Subcutaneous abdominal adipose tissue (tissue), 5 donors: Measurements from ENCODE around the gene CNTN5.

Experiments used
- H3K27ac ChIP-seq: one replicate; pipeline ENCODE4 v1.7.0; 2013; ENCODE audit warnings: low read depth, mild to moderate bottlenecking, inconsistent platforms, low read length, moderate library complexity
- H3K27me3 ChIP-seq, 5 donors: one replicate each; pipeline ENCODE4 v1.7.0; 2013; ENCODE audit warnings: low read length in 5 of 5, inconsistent platforms in 1 of 5; ENCODE audit not compliant: control insufficient read depth in 5 of 5, insufficient read depth in 4 of 5
- H3K36me3 ChIP-seq, 5 donors: one replicate each; pipeline ENCODE4 v1.7.0; 2013; ENCODE audit warnings: low read length in 5 of 5; ENCODE audit not compliant: control insufficient read depth in 5 of 5, insufficient read depth in 5 of 5
- H3K4me1 ChIP-seq, 5 donors: one replicate each; pipeline ENCODE4 v1.7.0; 2013; ENCODE audit warnings: low read length in 5 of 5, mild to moderate bottlenecking in 3 of 5, moderate library complexity in 1 of 5; ENCODE audit not compliant: control insufficient read depth in 5 of 5, insufficient read depth in 5 of 5
- H3K4me3 ChIP-seq, 5 donors: one replicate each; pipeline ENCODE4 v1.7.0; 2013; ENCODE audit warnings: low read length in 5 of 5, low read depth in 1 of 5
- H3K9ac ChIP-seq, 5 donors: one replicate each; pipeline ENCODE4 v1.7.0; 2013; ENCODE audit warnings: low read length in 5 of 5, mild to moderate bottlenecking in 4 of 5, moderate library complexity in 3 of 5
- H3K9me3 ChIP-seq, 5 donors: one replicate each; pipeline ENCODE4 v1.7.0; 2013; ENCODE audit warnings: low read length in 5 of 5; ENCODE audit not compliant: control insufficient read depth in 5 of 5
- donor health status: healthy.
- donor health status: healthy.
- donor health status: healthy.
- donor health status: healthy.
- donor health status: healthy.

The CNTN5 gene

DNA sequence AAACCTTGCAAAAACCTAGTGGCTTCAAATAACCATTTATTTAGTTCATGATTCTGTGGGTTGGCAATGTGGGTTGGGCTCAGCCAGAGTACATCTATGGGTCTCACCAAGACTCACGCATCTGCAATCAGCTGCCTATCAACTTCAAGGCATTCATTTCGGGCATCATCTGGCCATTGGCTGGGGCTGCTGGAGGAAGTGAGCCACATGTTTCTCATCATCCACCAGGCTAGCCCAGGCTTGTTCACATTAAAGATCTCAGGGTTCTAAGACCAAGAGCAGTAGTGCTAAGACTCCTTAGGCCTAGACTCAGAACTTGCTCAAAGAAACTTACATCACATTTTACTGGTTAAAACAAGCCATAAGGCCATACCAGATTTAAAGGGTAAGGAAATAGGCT lies 1187.5 kb downstream of the CNTN5 start:
- Histone ChIP-seq H3K4me1 (peaks cover 0 to 12% (median 0%) of the 10 kb centered on the region in 5 donors), H3K27me3 (no peaks in the 10 kb centered on the region), H3K9me3 (no peaks in the 10 kb centered on the region), H3K27ac (no peak overlapping the region), H3K9ac (no peak overlapping the region), H3K36me3 (no peaks in the 10 kb centered on the region), H3K4me3 (no peak overlapping the region)

DNA sequence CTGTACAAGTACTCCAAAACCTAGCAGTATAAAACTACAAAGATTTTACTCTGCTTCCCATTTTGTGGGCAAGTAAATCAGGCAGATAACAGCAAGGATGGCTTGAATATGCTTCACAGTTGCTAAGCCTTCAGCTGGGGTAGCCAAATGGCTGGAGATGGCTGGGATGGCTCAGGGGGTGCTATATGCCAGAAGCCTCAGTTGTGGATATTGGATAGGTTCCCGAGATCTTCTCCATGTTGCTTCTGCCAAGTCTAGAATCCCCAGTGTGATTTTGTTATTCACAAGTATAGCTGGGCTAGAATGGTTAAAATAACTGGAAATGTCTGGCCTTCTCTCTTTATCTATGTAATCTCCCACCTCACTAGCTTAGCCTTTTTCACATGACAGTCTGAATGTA lies 1194.0 kb downstream of the CNTN5 start:
- H3K4me1 ChIP-seq, result peaks cover 0 to 12% (median 0%) of the 10 kb centered on the region in 5 donors
- H3K36me3 ChIP-seq, result no peaks in the 10 kb centered on the region
- no peak overlapping the region for H3K4me3 ChIP-seq
- H3K9me3 ChIP-seq, result no peaks in the 10 kb centered on the region
- H3K27me3 ChIP-seq, result no peaks in the 10 kb centered on the region
- H3K9ac ChIP-seq, result no peak overlapping the region
- H3K27ac ChIP-seq, result no peak overlapping the region

DNA sequence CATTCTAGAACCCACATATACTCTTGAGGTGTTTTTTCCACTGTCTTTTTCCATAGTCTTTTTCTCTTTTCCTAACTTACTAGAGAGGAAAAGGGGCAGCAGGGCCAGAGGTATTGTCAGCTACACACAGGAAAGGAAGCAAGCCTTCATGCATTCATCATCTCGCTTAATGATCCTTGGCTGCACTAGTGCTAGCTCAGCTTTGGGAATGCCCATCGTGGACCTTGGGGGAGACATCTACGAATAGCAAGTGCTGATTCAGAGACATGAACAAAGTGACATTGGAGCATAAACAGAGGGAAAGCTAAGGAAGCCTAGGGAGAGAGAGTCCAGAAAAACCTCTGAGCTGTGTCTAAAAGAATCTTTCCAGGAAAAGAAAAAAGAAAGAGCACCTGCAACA lies 1200.1 kb downstream of the CNTN5 start:
- Histone ChIP-seq H3K9me3 (peaks cover 0 to 2% (median 0%) of the 10 kb centered on the region in 5 donors), H3K4me1 (no peaks in the 10 kb centered on the region), H3K9ac (no peak overlapping the region), H3K27me3 (no peaks in the 10 kb centered on the region), H3K36me3 (no peaks in the 10 kb centered on the region), H3K27ac (no peak overlapping the region), H3K4me3 (no peak overlapping the region)

DNA sequence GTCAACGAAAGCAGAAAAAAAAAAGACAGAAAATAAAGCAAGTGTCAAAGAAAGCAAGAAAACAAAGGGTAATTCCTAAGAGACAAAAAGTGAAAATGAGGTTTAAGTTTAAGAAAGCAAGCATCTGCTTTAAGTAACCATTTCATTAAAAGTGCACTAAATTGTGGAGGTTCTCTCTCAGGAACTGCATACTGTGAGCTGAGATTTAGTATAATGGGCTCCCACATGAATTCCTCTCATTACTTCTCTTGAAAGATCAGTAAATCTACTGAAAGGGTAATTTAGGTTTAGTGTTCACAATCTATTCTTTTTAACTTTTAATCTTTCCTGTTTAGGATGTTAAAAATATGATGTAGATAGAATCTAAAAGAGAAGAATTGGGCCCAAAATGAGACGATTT lies 1201.0 kb downstream of the CNTN5 start:
- Histone ChIP-seq H3K4me1 (no peaks in the 10 kb centered on the region), H3K27ac (no peak overlapping the region), H3K27me3 (no peaks in the 10 kb centered on the region)

DNA sequence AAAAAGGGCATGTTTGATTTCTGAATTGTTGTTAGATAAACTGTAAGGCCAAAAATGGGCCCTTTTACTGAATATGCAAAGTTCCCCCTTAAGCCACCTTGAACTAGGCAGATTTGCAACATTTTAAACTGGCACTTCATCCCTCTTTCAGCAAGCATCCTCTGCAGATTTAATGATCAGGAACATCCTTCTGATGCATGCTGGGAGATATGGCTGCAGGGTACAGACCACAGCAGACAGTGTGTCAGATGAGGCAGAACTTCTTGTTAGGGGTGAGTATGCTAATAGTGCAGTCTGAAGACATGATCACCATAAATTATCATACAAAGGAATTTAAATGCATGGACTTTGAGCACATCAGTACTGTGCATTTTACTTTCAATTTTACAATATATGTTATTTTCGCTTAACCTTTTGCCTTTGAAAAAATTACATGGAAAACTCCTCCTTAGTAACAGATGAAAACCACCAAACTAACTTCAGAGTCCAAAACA lies 1203.8 kb downstream of the CNTN5 start:
- H3K9ac ChIP-seq, result no peak overlapping the region
- no peaks in the 10 kb centered on the region for H3K27me3 ChIP-seq
- H3K4me1 ChIP-seq, result no peaks in the 10 kb centered on the region
- H3K27ac ChIP-seq, result no peak overlapping the region
- no peak overlapping the region for H3K4me3 ChIP-seq
- H3K36me3 ChIP-seq, result no peaks in the 10 kb centered on the region
- H3K9me3 ChIP-seq, result peaks cover 0 to 2% (median 0%) of the 10 kb centered on the region in 5 donors

More for the DNA sequence above, 1201.0 kb downstream of the CNTN5 start:
- H3K36me3 ChIP-seq, result no peaks in the 10 kb centered on the region
- no peak overlapping the region for H3K4me3 ChIP-seq
- no peak overlapping the region for H3K9ac ChIP-seq
- H3K9me3 ChIP-seq, result peaks cover 0 to 2% (median 0%) of the 10 kb centered on the region in 5 donors

DNA sequence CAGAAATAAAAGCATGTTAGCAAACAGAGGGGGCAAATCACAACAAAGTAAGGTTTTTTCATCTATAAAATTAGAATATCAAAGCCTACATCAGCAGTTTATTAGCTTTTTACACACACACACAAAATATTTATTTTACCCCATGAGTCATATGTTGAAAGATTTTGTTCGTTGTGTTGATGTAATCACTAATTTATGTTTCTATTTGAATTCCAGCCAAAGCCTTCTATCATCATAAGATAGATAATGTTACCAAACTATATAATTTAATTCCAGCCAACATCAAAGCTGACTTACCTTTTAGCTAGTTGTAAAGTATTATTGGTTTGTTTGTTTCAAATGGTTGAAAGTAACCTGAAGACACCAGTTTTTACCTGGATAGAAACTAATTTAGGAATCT lies 1208.3 kb downstream of the CNTN5 start:
- Histone ChIP-seq H3K36me3 (no peaks in the 10 kb centered on the region), H3K27me3 (no peaks in the 10 kb centered on the region)

DNA sequence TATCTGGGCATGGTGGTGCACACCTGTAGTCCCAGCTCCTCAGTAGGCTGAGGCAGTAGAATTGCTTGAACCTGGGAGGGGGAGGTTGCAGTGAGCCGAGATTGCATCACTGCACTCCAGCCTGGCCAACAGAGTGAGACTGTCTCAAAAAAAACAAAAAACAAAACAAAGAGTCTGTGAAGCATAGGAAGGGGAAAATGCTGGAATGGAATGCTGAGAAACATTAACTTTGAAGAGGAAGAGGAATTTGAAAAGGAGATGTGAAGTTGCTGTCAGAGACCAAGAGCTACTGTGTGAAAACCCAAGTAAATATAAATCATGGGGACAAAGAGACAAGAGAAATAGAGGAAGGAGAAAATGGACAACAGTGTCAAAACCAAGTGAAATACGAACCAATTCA lies 1211.3 kb downstream of the CNTN5 start:
- Histone ChIP-seq H3K27ac (no peak overlapping the region), H3K9me3 (peaks cover 0 to 3% (median 0%) of the 10 kb centered on the region in 5 donors), H3K9ac (no peak overlapping the region), H3K4me1 (no peaks in the 10 kb centered on the region), H3K4me3 (no peak overlapping the region), H3K36me3 (no peaks in the 10 kb centered on the region), H3K27me3 (no peaks in the 10 kb centered on the region)

More for the DNA sequence above, 1208.3 kb downstream of the CNTN5 start:
- Histone ChIP-seq H3K4me1 (no peaks in the 10 kb centered on the region), H3K27ac (no peak overlapping the region), H3K9ac (no peak overlapping the region), H3K4me3 (no peak overlapping the region), H3K9me3 (peaks cover 0 to 3% (median 0%) of the 10 kb centered on the region in 5 donors)

DNA sequence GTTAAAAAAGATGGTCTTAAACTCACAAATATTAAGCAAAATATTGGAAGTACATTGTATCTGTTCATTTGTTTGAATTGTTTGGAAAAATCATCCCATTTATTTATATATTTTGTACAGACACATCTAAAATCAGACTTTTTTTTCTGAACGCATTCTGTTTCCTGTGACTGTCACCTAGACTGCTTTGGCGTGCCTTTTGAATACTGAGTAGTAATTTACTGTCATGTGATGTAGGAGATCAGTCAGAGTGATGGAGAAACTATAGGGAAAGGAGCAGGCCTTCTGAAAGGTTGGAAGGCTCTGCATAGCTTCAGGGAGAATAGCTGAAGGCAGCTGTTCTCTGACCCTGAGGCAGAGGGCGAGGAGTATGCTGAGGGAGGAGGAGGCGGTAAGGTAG lies 1214.3 kb downstream of the CNTN5 start:
- no peak overlapping the region for H3K4me3 ChIP-seq
- no peaks in the 10 kb centered on the region for H3K4me1 ChIP-seq
- no peaks in the 10 kb centered on the region for H3K36me3 ChIP-seq
- no peaks in the 10 kb centered on the region for H3K27me3 ChIP-seq
- no peak overlapping the region for H3K27ac ChIP-seq
- no peak overlapping the region for H3K9ac ChIP-seq
- peaks cover 0 to 3% (median 0%) of the 10 kb centered on the region in 5 donors for H3K9me3 ChIP-seq

DNA sequence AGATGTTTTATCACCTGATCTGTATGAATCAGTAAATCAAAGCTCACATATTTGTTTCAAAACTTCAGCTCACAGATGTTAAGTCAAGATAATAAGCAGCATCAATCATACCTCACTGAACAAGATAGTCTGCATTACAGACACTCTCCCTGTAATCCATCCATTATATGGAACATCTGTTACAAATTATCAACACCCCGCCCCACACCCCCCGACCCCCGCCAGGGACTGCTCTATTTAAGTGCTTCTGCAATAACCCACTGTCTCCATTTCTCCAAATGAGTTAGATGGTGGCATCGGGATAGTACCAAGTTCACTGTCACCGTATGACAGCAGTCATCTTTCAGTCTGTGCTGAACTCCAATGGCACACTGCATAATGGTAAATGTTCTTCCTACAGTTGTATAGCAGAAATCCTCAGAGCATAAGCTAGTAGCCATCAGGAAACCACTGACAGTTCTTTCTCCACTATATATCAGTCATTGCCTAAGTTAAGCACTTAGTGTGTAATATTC lies 1219.3 kb downstream of the CNTN5 start:
- Histone ChIP-seq H3K36me3 (no peaks in the 10 kb centered on the region), H3K4me1 (no peaks in the 10 kb centered on the region), H3K4me3 (no peak overlapping the region), H3K9me3 (peaks cover 0 to 2% (median 0%) of the 10 kb centered on the region in 5 donors), H3K27me3 (no peaks in the 10 kb centered on the region), H3K27ac (no peak overlapping the region), H3K9ac (no peak overlapping the region)

DNA sequence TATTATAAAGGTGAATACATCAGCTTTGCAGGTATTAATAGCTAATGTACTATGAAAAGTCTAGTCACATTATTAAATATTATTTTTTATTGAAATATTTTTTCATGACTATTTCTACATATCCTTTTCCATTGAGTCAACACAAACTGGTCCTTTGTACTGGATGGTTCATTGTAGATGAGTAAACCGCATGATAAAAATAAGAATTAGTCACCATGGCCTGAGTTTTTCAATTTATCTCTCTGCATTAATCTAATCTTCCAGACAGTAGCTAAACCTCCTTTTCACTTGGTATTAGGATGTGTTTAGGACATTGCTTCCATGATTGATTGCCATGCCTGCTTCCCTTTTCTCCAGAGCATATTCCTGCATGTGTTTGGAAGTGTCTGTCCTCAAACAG lies 1227.0 kb downstream of the CNTN5 start:
- Histone ChIP-seq H3K36me3 (no peaks in the 10 kb centered on the region), H3K27me3 (no peaks in the 10 kb centered on the region)

More for the DNA sequence above, 1227.0 kb downstream of the CNTN5 start:
- Histone ChIP-seq H3K4me3 (no peak overlapping the region), H3K4me1 (no peaks in the 10 kb centered on the region), H3K9me3 (no peaks in the 10 kb centered on the region), H3K9ac (no peak overlapping the region), H3K27ac (no peak overlapping the region)
